ENCODE measurements around the gene GRAMD4. TPM values are rescaled to one million over a fixed set of nuclear protein-coding genes. Genes with fewer than 3 reads are reported as not detected.
A peak's percentile ranks its signal among the peaks of the same experiment; 100 is the strongest.

Gene GRAMD4
- polyA plus RNA-seq, 2 of the 4 experiments (the other 2 are of a cell fraction) = 7.7 to 13.1 TPM

DNA sequence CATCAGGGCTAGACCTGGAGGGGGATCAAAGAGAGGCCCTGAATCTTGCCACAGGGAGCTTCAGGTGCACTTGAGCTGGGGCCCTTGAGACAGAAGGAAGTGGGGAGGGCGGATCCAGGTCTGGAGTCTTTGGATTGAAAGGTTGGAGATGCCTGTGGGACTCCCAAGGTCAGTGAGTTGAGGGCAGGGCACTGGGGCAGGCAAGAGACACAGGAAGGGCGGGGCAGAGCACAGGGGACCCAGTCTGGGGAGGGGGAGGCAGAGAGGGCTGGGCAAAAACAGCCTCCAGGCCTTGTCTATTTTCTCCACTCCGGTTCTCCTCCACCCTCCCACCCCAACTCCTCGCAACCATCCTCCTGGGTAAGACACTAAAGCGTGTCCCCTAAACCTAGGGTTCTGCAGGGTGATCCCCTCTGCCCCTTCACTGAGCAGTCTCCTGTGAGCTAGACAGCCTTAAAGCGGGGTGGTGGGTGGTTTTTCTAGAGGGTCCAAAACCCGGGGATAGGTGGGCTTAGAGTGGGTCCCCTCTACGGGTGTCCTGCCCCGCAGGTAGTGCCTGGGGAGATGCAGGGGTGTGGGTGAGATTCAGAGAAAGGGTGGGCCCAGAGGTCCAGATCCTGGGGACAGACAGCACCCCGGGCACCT lies 44.2 kb upstream of the GRAMD4 start:
- Histone ChIP-seq H3K27ac (peak overlapping the region; percentile 90 to 99), H3K4me3 (peak overlapping the region; percentile 90), H3K9me3 (peaks cover 3% of the 10 kb centered on the region; the same call in 1 of the 3 replicates), H3K4me2 (peak overlapping the region; percentile 91), H3K4me1 (peaks cover 44% of the 10 kb centered on the region)
- ATAC-seq (peak; percentile 36 to 43; a peak in 4 of 6 replicates), FAIRE-seq (no peak), DNase-seq (ENCODE audit: low read depth in 1 of 2, low spot score in 1 of 2) (peak in 1 of 2 experiments; percentile 31)
- TF ChIP-seq NR3C1 (IDR thresholded peaks at IDR 0.05) = no peak
- no peak for TF ChIP-seq MYC (IDR thresholded peaks at IDR 0.05; ENCODE audit: borderline replicate concordance, low read length)
- TF ChIP-seq NPAS2 (CRISPR knock-in tag; IDR thresholded peaks at IDR 0.05; ENCODE audit: borderline replicate concordance) = no peak
- TF ChIP-seq HEYL (CRISPR knock-in tag; IDR thresholded peaks at IDR 0.05) = no peak
- TF ChIP-seq USF2 (IDR thresholded peaks at IDR 0.05) = no peak
- TF ChIP-seq, protein P1, sequence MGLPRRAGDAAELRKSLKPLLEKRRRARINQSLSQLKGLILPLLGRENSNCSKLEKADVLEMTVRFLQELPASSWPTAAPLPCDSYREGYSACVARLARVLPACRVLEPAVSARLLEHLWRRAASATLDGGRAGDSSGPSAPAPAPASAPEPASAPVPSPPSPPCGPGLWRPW (IDR thresholded peaks at IDR 0.05) = no peak
- TF ChIP-seq EP300 (IDR thresholded peaks at IDR 0.05) = no peak
- no peak for TF ChIP-seq SMC3 (IDR thresholded peaks at IDR 0.05)
- 34% methylated on average over 6 of the region's 10 CpGs for WGBS (ENCODE audit: missing lambda C conversion rate)
- ChIA-PET CTCF (interaction anchor here (2.7 kb wide), 1 partner anchor 13 kb away, joined by 10 read pairs; no protein-coding TSS in a partner anchor), POLR2A (no interaction called here)

DNA sequence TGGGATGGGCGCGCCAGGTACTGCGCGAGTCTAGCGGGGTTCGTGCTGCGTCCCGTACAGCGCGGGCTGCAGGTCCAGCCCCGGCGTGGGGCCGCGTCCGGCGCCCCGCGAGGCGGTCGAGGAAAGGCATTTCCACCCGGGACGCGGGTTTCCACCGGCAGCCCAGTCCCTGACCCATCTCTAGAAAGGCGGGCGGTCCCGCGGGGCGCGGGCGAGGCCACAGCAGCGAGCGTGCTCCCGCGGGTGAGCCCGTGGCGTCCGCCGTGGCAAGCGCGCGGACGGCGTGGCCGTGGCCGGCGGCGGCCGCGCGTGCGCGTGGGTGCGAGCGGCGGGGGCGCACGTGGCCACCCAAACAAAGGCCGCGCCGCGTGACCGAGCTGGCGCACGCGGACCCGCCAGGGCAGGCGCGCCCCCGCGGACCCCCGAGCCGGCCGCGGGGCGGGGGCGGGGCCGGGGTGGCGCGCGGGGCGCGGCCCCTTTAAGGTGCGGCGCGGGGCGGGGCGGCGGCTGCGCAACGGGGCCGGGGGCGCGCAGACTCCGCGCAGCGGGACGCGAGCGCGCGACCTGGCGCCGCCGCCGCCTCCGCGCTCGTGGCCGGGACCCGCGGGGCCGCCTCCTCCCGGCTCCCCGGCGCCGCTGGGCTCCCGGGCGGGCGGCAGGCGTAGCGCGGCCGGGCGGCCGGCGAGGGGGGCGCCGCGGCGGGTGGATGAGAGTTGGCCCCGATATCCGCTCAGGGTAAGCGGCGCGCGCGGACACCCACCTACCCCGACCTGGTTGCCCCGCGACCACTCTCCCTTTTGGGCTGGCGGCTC lies 43.4 kb upstream of the GRAMD4 start:
- FAIRE-seq (no peak), DNase-seq (ENCODE audit: low read depth in 1 of 2, low spot score in 1 of 2) (peak in 1 of 2 experiments; percentile 23), ATAC-seq (peak; percentile 30 to 47; a peak in 4 of 6 replicates)
- H3K4me1 ChIP-seq = peaks cover 50% of the 10 kb centered on the region
- WGBS (ENCODE audit: missing lambda C conversion rate) = no CpG with 5 or more reads among the region's 142 CpGs
- H3K4me3 ChIP-seq = peak overlapping the region; percentile 90
- H3K9me3 ChIP-seq = peaks cover 3% of the 10 kb centered on the region; the same call in 1 of the 3 replicates
- H3K27ac ChIP-seq = peak overlapping the region; percentile 90 to 99
- POLR2A ChIA-PET = no interaction called here
- CTCF ChIA-PET = interaction anchor here (1.0 to 2.7 kb wide), 2 partner anchors 11 to 14 kb away, joined by 3 to 10 read pairs; no protein-coding TSS in a partner anchor
- peak overlapping the region; percentile 91 for H3K4me2 ChIP-seq
- TF ChIP-seq ZSCAN20 (CRISPR knock-in tag; IDR thresholded peaks at IDR 0.05) = no peak
- no peak for TF ChIP-seq CBX8 (IDR thresholded peaks at IDR 0.05)
- TF ChIP-seq NPAS2 (CRISPR knock-in tag; IDR thresholded peaks at IDR 0.05; ENCODE audit: borderline replicate concordance) = no peak
- no peak for TF ChIP-seq HOXB13 (CRISPR knock-in tag; IDR thresholded peaks at IDR 0.05; ENCODE audit: low read depth)
- TF ChIP-seq ZC3H11A (IDR thresholded peaks at IDR 0.05) = no peak
- no peak for TF ChIP-seq KDM1A (IDR thresholded peaks at IDR 0.05; ENCODE audit: low read depth)
- peak; percentile 6; the same call in 1 of the 2 replicates for TF ChIP-seq POLR2A (IDR thresholded peaks at IDR 0.05; ENCODE audit: low read length)

DNA sequence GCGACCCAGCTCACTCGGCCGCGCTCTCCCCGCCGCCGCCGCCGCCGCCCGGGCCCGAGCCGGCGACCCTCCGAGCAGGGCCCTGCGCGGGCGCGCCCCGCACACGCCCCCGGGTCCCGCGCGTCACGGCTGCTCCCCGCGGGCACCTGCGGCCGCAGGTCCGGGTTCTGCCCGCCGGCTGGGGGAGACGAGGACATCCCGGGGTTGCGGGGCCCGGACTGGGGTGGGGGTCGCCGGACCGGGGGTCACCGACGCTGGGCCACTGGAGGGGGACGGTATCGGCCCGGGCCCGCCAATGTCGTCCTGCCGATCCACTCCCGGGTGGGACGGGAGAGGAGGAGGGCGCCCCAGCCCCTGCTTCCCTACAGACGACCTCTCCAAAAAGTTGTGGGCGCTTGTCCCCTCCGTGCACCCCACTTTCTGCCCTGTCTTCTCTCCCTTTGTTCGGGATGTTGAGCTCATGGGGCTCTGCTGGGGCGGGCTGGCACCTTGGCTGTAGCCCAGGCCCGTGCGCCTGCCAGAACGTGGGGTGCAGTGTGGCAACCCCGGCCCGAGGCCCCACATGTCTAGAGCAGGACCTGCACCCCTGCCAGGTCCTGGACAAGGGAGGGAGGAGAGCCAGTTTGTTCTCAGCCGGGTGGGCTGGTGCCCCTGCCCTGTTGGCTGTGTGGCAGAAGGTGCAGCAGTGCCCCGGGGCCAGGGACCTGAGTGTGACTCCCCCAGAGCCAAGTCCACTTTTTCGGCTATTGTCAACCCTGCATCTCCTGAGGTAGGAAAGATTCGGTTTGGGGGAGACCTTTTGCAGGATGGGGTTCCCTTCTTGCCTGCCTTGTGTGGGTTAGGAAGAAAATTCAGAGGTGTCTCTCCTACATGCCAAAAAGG lies 42.6 kb upstream of the GRAMD4 start:
- FAIRE-seq (no peak), DNase-seq (ENCODE audit: low read depth in 1 of 2, low spot score in 1 of 2) (no peak), ATAC-seq (no peak; a peak in 1 of 6 replicates)
- Histone ChIP-seq H3K27ac (peak overlapping the region; percentile 90 to 99), H3K4me1 (peaks cover 50% of the 10 kb centered on the region), H3K9me3 (no peaks in the 10 kb centered on the region), H3K4me2 (peak overlapping the region; percentile 91), H3K4me3 (peak overlapping the region; percentile 90)
- ChIA-PET POLR2A (no interaction called here), CTCF (interaction anchor here (1.0 to 2.7 kb wide), 2 partner anchors 10 to 14 kb away, joined by 3 to 10 read pairs; no protein-coding TSS in a partner anchor)
- WGBS (ENCODE audit: missing lambda C conversion rate) = 28% methylated on average over 5 of the region's 65 CpGs
- TF ChIP-seq EP300 (IDR thresholded peaks at IDR 0.05) (no peak), NFE2L2 (conservative IDR thresholded peaks at IDR 0.05; ENCODE audit: low read length) (no peak), FOSL2 (IDR thresholded peaks at IDR 0.05) (no peak), FOSL2 (CRISPR knock-in tag; IDR thresholded peaks at IDR 0.05) (no peak), POLR2AphosphoS2 (conservative IDR thresholded peaks at IDR 0.05; ENCODE audit: low read length) (no peak), MAX (IDR thresholded peaks at IDR 0.05) (no peak), CTCF (IDR thresholded peaks at IDR 0.05) (no peak), BCL3 (IDR thresholded peaks at IDR 0.05) (no peak), POLR2A (IDR thresholded peaks at IDR 0.05; ENCODE audit: low read length) (no peak), RCOR1 (IDR thresholded peaks at IDR 0.05; ENCODE audit: low read depth, low read length) (no peak), CHD2 (IDR thresholded peaks at IDR 0.05; ENCODE audit: low read length, partially characterized antibody) (no peak), USF2 (IDR thresholded peaks at IDR 0.05) (no peak)
- TF ChIP-seq, protein P2, sequence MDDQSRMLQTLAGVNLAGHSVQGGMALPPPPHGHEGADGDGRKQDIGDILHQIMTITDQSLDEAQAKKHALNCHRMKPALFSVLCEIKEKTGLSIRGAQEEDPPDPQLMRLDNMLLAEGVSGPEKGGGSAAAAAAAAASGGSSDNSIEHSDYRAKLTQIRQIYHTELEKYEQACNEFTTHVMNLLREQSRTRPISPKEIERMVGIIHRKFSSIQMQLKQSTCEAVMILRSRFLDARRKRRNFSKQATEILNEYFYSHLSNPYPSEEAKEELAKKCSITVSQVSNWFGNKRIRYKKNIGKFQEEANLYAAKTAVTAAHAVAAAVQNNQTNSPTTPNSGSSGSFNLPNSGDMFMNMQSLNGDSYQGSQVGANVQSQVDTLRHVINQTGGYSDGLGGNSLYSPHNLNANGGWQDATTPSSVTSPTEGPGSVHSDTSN (IDR thresholded peaks at IDR 0.05) = no peak
